SK-N-SH (cell line): ENCODE measurements around the gene GSTO1. TPM values are rescaled to one million over a fixed set of nuclear protein-coding genes. Genes with fewer than 3 reads are reported as not detected.

ENCODE experiments used
- CTCF ChIA-PET: fragments of 300-600, 350-600 bp; formaldehyde crosslinking; extraction: SDS; loops from one replicate; lab custom pipeline; 2021; lab: Yijun Ruan, JAX
- POLR2A ChIA-PET: fragments of 350-600 bp; sonication (Branson Sonifier 250); formaldehyde crosslinking; extraction: SDS; loops from one replicate; lab custom pipeline; 2020; ENCODE audit warnings: antibody characterized with exemption, inconsistent platforms; lab: Yijun Ruan, JAX
- DNase-seq: peaks from one replicate; pipeline ENCODE4 v3.0.0; 2012
- H2AFZ ChIP-seq: fragments of 200-600 bp; sonication (generic); 2 replicates; pipeline ENCODE4 v1.8.1; 2016; ENCODE audit warnings: antibody characterized with exemption, mild to moderate bottlenecking, low read depth
- H3F3A ChIP-seq: fragments of 200-600 bp; sonication (generic); replicated peaks from 2 replicates; pipeline ENCODE3; 2016; ENCODE audit warnings: antibody characterized with exemption, mild to moderate bottlenecking; ENCODE audit not compliant: insufficient read depth
- H3K27ac ChIP-seq, 2 experiments: fragments of 200-500 bp in 1 of 2; fragments of 200-600 bp in 1 of 2; sonication (Bioruptor generic) in 1 of 2; sonication (generic), shearing (Covaris generic) in 1 of 2; 2 replicates each; pipeline versions ENCODE4 v1.5.1 to v1.6.1; 2014 to 2016; ENCODE audit warnings: low read depth in 2 of 2, inconsistent platforms in 1 of 2, low read length in 1 of 2, mild to moderate bottlenecking in 1 of 2, mixed read lengths in 1 of 2
- H3K27me3 ChIP-seq: fragments of 200-600 bp; sonication (generic), shearing (Covaris generic); 2 replicates; pipeline ENCODE4 v1.6.1; 2016; ENCODE audit warnings: mixed run types; ENCODE audit not compliant: insufficient read depth
- H3K36me3 ChIP-seq, 2 experiments: fragments of 200-500 bp in 1 of 2; fragments of 200-600 bp in 1 of 2; sonication (Bioruptor generic) in 1 of 2; sonication (generic) in 1 of 2; replicated peaks in 1 of 2; 2 replicates each; pipeline versions ENCODE3 to v1.5.1; 2014 to 2016; ENCODE audit warnings: low read length in 1 of 2, mild to moderate bottlenecking in 1 of 2; ENCODE audit not compliant: insufficient read depth in 2 of 2, control insufficient read depth in 1 of 2
- H3K4me1 ChIP-seq, 2 experiments: fragments of 200-500 bp in 1 of 2; fragments of 200-600 bp in 1 of 2; sonication (Bioruptor generic) in 1 of 2; sonication (generic), shearing (Covaris generic) in 1 of 2; 2 replicates each; pipeline versions ENCODE4 v1.5.1 to v1.6.1; 2014 to 2016; ENCODE audit warnings: low read depth in 1 of 2, low read length in 1 of 2, mixed run types in 1 of 2; ENCODE audit not compliant: insufficient read depth in 2 of 2, control insufficient read depth in 1 of 2
- H3K4me2 ChIP-seq: fragments of 200-600 bp; sonication (generic), shearing (Covaris generic); 2 replicates; pipeline ENCODE4 v1.6.1; 2017; ENCODE audit warnings: mixed run types
- H3K4me3 ChIP-seq, 2 experiments: fragments of 200-500 bp in 1 of 2; fragments of 200-600 bp in 1 of 2; sonication (Bioruptor generic) in 1 of 2; sonication (generic), shearing (Covaris generic) in 1 of 2; 2 replicates each; pipeline versions ENCODE4 v1.5.1 to v1.8.1; 2014 to 2016; ENCODE audit warnings: low read depth in 2 of 2, inconsistent platforms in 1 of 2, low read length in 1 of 2, mild to moderate bottlenecking in 1 of 2, mixed read lengths in 1 of 2, moderate library complexity in 1 of 2
- H3K79me2 ChIP-seq: fragments of 200-600 bp; sonication (generic); 2 replicates; pipeline ENCODE4 v1.8.1; 2017; ENCODE audit warnings: mild to moderate bottlenecking; ENCODE audit not compliant: insufficient read depth
- H3K9ac ChIP-seq: fragments of 200-600 bp; sonication (generic); 2 replicates; pipeline ENCODE4 v1.6.1; 2017; ENCODE audit warnings: mixed run types
- H3K9me2 ChIP-seq: fragments of 200-600 bp; sonication (generic); 2 replicates; pipeline ENCODE4 v1.6.1; 2017; ENCODE audit warnings: mixed run types
- H3K9me3 ChIP-seq: fragments of 200-600 bp; sonication (generic); 2 replicates; pipeline ENCODE4 v1.6.1; 2017; ENCODE audit warnings: mixed run types, mild to moderate bottlenecking, moderate library complexity
- H4K20me1 ChIP-seq: fragments of 200-600 bp; sonication (generic); 2 replicates; pipeline ENCODE4 v1.6.1; 2017; ENCODE audit warnings: mild to moderate bottlenecking, mixed run types; ENCODE audit not compliant: insufficient read depth
- CHD2 ChIP-seq: fragments of 150-350 bp; IDR thresholded peaks from 2 replicates; pipeline ENCODE4 v1.6.1; 2018; ENCODE audit warnings: low read length; ENCODE audit not compliant: partially characterized antibody
- EP300 ChIP-seq, 2 experiments: IDR thresholded peaks; 2 replicates each; pipeline versions ENCODE4 v1.4.0 to v1.6.1; 2012; ENCODE audit warnings: borderline replicate concordance in 1 of 2, low read depth in 1 of 2, low read length in 1 of 2
- EZH2phosphoT487 ChIP-seq: fragments of 200-600 bp; sonication (generic); IDR thresholded peaks from 2 replicates; pipeline ENCODE4 v1.6.1; 2017; ENCODE audit warnings: low read depth, mixed run types, mild to moderate bottlenecking, antibody characterized with exemption, moderate library complexity, borderline replicate concordance
- FOSL2 ChIP-seq: IDR thresholded peaks from 2 replicates; pipeline ENCODE4 v1.4.0; 2012; ENCODE audit warnings: low read depth, mild to moderate bottlenecking, moderate library complexity, borderline replicate concordance
- GABPA ChIP-seq: IDR thresholded peaks from 2 replicates; pipeline ENCODE4 v1.4.0; 2012; ENCODE audit warnings: low read depth, mild to moderate bottlenecking
- GATA2 ChIP-seq: sonication (generic); formaldehyde crosslinking; IDR thresholded peaks from 2 replicates; pipeline ENCODE4 v1.5.0; 2020; ENCODE audit warnings: mild to moderate bottlenecking, missing genetic modification reagents
- MXI1 ChIP-seq: IDR thresholded peaks from 2 replicates; pipeline ENCODE4 v1.6.1; 2012; ENCODE audit warnings: mild to moderate bottlenecking, low read depth, low read length, improper control_type of control experiment
- NRF1 ChIP-seq: IDR thresholded peaks from 2 replicates; pipeline ENCODE4 v1.6.1; 2012; ENCODE audit warnings: low read depth, mild to moderate bottlenecking, low read length
- PBX3 ChIP-seq: IDR thresholded peaks from 2 replicates; pipeline ENCODE4; 2012
- POLR2AphosphoS5 ChIP-seq: IDR thresholded peaks from 2 replicates; pipeline ENCODE4 v1.6.1; 2012; ENCODE audit warnings: low read depth, low read length
- RAD21 ChIP-seq: IDR thresholded peaks from 2 replicates; pipeline ENCODE4 v1.6.1; 2012; ENCODE audit warnings: mild to moderate bottlenecking, low read length
- RXRA ChIP-seq: IDR thresholded peaks from 2 replicates; pipeline ENCODE4 v1.4.0; 2012; ENCODE audit warnings: low read depth, mild to moderate bottlenecking, borderline replicate concordance
- TAF1 ChIP-seq: IDR thresholded peaks from 2 replicates; pipeline ENCODE4 v1.6.1; 2012; ENCODE audit warnings: low read depth, mild to moderate bottlenecking, low read length, moderate library complexity, borderline replicate concordance
- TCF12 ChIP-seq: IDR thresholded peaks from 2 replicates; pipeline ENCODE4 v1.4.0; 2012
- USF2 ChIP-seq: fragments of 150-350 bp; IDR thresholded peaks from 2 replicates; pipeline ENCODE4 v1.6.1; 2017; ENCODE audit warnings: antibody characterized with exemption, low read length, low read depth, borderline replicate concordance
- WGBS: methylation state at CpG from one replicate; pipeline ENCODE4 v1.1.6; 2017; ENCODE audit warnings: low lambda C conversion rate; 5-methylcytosine and 5-hydroxymethylcytosine counted together
- polyA plus RNA-seq, 3 experiments: library from polyadenylated mRNA; depleted of rRNA; stranded (reverse); fragments of >200 nt; gene quantifications; 2 replicates each; pipeline ENCODE4 v1.2.3, GENCODE V29; 2012
- TF ChIP-seq, protein P1 (sequence below): IDR thresholded peaks from 2 replicates; pipeline ENCODE4 v1.4.0; 2012; ENCODE audit warnings: low read depth, borderline replicate concordance
- TF ChIP-seq, protein P2 (sequence below): fragments of 200-600 bp; sonication (generic); IDR thresholded peaks from 2 replicates; pipeline ENCODE4 v1.6.1; 2017; ENCODE audit warnings: antibody characterized with exemption, mild to moderate bottlenecking, moderate library complexity

GSTO1 gene
- polyA plus RNA-seq, 1 of the 3 experiments (the other 2 are of a cell fraction), result 126 TPM

DNA sequence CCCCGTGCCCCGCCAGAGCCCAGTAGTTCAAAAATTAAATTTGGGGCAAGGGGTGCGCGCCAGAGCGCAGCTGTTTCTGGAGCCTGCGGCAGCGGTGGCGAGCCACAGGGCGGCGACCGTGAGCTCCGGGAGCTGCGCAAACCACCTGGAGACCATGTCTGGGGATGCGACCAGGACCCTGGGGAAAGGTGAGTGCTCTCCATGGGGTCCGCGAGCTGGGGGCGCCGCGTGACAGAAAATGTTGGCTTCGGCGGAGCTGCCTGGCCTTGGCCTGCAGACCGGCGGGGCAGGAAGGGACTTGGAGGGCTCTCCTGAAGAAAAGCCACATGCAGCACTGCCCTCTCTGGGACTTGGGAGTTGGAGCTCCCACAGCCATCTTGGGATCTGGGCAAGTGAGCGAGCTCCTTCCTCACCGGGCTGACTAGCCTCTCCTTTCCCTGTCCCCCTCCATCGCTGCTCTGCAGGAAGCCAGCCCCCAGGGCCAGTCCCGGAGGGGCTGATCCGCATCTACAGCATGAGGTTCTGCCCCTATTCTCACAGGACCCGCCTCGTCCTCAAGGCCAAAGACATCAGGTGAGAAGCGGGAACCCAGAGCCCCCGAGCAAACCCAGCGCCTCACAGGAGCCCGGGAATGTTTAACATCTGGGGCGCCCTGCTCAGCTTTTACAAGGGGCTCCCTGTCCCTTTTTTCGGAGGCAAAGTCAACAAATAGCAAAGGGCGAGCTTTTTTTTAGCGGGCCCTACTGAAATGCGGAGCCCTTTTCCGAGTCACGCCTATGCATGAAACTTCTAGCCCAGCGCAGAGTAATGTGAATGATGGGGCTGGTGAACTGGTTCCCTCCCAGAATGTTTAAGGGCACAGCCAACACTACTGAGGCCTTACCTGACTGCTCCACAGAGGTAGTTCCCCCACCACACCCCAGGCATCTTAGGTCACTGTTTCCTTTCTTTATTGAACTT, 20.4 kb downstream of the GSTO1 start:
- DNase-seq, result peak; percentile 79
- ChIA-PET CTCF (interaction anchor here (0.8 to 8.7 kb wide), 28 partner anchors 8 to 390 kb away, joined by 3 to 118 read pairs (median 5); partner anchors contain the start of genes CFAP58, GSTO1, ITPRIP and SFR1), POLR2A (interaction anchor here (0.5 kb wide), 1 partner anchor 224 kb away, joined by 3 read pairs; no protein-coding TSS in a partner anchor)

GRCh38 chr10:104276192-104276591, 21.5 kb downstream of the GSTO1 start:
- no peak overlapping the region for H3K4me3 ChIP-seq
- TF ChIP-seq TAF1 (no peak), PBX3 (no peak), POLR2AphosphoS5 (no peak), USF2 (no peak), FOSL2 (no peak), MXI1 (no peak), NRF1 (no peak), EZH2phosphoT487 (no peak), RAD21 (no peak), EP300 (IDR thresholded peaks at IDR 0.05; ENCODE audit: borderline replicate concordance in 1 of 2, low read depth in 1 of 2, low read length in 1 of 2) (no peak), CHD2 (no peak), GATA2 (CRISPR knock-in tag) (no peak), TCF12 (no peak), GABPA (no peak)
- TF ChIP-seq, protein P1, sequence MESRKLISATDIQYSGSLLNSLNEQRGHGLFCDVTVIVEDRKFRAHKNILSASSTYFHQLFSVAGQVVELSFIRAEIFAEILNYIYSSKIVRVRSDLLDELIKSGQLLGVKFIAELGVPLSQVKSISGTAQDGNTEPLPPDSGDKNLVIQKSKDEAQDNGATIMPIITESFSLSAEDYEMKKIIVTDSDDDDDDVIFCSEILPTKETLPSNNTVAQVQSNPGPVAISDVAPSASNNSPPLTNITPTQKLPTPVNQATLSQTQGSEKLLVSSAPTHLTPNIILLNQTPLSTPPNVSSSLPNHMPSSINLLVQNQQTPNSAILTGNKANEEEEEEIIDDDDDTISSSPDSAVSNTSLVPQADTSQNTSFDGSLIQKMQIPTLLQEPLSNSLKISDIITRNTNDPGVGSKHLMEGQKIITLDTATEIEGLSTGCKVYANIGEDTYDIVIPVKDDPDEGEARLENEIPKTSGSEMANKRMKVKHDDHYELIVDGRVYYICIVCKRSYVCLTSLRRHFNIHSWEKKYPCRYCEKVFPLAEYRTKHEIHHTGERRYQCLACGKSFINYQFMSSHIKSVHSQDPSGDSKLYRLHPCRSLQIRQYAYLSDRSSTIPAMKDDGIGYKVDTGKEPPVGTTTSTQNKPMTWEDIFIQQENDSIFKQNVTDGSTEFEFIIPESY, result no peak
- TF ChIP-seq, all 33 proteins: peak for 0
- H3K9ac ChIP-seq, result no peak overlapping the region
- CTCF ChIA-PET, result interaction anchor here (0.9 to 8.7 kb wide), 7 partner anchors 15 to 391 kb away, joined by 3 to 118 read pairs (median 20); no protein-coding TSS in a partner anchor
- no peaks in the 10 kb centered on the region for H3K27me3 ChIP-seq
- H3K9me2 ChIP-seq, result no peaks in the 10 kb centered on the region
- H3K9me3 ChIP-seq, result no peaks in the 10 kb centered on the region
- no peak overlapping the region for H3K4me2 ChIP-seq
- no peaks in the 10 kb centered on the region for H4K20me1 ChIP-seq
- DNase-seq, result no peak
- H3K79me2 ChIP-seq, result no peaks in the 10 kb centered on the region
- WGBS, result 83% methylated on average over 1 of the region's 1 CpG
- POLR2A ChIA-PET, result no interaction called here
- H3K36me3 ChIP-seq, result no peaks in the 10 kb centered on the region
- no peak overlapping the region for H2AFZ ChIP-seq
- H3K27ac ChIP-seq, result no peak overlapping the region
- peaks cover 15% of the 10 kb centered on the region for H3F3A ChIP-seq
- peaks cover 2 to 11% of the 10 kb centered on the region in 2 experiments; a peak in 2 of 4 replicates for H3K4me1 ChIP-seq

More for the DNA sequence above, 20.4 kb downstream of the GSTO1 start:
- Histone ChIP-seq H3K4me3 (peak overlapping the region in 1 of 2 experiments; percentile 41; a peak in 1 of 4 replicates), H3K79me2 (no peaks in the 10 kb centered on the region), H3K27ac (peak overlapping the region in 1 of 2 experiments; percentile 76; a peak in 1 of 4 replicates), H3F3A (peaks cover 19% of the 10 kb centered on the region), H3K36me3 (no peaks in the 10 kb centered on the region), H3K27me3 (no peaks in the 10 kb centered on the region), H3K4me1 (peaks cover 2 to 11% of the 10 kb centered on the region in 2 experiments; a peak in 2 of 4 replicates), H3K4me2 (no peak overlapping the region), H4K20me1 (no peaks in the 10 kb centered on the region), H3K9ac (no peak overlapping the region), H3K9me3 (no peaks in the 10 kb centered on the region), H3K9me2 (no peaks in the 10 kb centered on the region), H2AFZ (peak overlapping the region; percentile 71; the same call in 1 of the 2 replicates)
- 63% methylated on average over 28 of the region's 42 CpGs for WGBS
- TF ChIP-seq, protein P2, sequence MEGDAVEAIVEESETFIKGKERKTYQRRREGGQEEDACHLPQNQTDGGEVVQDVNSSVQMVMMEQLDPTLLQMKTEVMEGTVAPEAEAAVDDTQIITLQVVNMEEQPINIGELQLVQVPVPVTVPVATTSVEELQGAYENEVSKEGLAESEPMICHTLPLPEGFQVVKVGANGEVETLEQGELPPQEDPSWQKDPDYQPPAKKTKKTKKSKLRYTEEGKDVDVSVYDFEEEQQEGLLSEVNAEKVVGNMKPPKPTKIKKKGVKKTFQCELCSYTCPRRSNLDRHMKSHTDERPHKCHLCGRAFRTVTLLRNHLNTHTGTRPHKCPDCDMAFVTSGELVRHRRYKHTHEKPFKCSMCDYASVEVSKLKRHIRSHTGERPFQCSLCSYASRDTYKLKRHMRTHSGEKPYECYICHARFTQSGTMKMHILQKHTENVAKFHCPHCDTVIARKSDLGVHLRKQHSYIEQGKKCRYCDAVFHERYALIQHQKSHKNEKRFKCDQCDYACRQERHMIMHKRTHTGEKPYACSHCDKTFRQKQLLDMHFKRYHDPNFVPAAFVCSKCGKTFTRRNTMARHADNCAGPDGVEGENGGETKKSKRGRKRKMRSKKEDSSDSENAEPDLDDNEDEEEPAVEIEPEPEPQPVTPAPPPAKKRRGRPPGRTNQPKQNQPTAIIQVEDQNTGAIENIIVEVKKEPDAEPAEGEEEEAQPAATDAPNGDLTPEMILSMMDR, result peak; percentile 53
- TF ChIP-seq RAD21 (peak; percentile 39), RXRA (no peak)
